Measurements from ENCODE around the gene RNF26. TPM values are rescaled to one million over a fixed set of nuclear protein-coding genes. Genes with fewer than 3 reads are reported as not detected.
A peak's percentile ranks its signal among the peaks of the same experiment; 100 is the strongest.

Gene RNF26
- total RNA-seq, 1 experiment from 2014 or later: 64.3 TPM

DNA sequence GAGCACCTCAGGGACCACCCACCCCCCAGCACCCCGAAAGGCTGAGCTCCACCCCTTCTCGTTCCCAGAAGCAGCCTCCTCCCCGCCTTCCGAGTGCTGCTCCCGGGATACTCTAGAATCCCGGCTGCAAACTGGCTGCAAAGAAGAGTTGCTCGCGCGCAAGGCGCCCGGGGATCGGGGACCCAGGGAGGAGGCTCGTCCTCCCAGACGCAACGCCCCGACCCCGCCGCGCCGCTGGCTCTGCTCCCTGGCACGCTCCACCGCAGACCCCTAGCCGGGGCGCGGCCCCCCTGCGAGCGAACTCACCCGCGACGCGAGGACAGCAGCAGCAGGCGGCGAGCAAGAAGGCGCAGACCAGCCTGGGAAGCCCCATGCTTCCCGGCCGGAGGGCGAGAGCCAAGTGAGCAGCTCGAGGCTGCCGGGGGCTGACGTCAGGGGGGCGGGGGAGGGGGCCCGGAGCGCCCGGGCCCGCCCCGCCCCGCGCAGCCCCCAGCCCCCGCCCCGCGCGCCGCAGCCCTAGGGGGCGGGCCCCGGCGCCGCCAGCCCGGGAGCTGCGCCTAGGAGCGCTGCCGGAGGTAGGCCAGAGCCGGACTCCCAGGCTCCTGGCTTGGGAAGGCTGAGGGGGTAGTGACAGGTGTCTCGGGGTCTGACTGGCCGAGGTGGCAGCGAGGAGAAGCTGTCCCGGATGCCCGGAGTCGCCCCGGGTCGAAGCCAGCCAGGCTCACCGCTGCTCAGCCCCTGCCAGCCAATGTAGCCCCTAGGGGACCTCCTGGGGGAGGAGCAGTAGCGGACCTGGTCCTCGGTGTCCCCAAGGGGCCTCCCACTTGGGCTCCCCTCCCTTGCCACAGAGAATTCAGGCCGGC is 17.4 kb upstream of the RNF26 start, which contains the start of gene MCAM:
Gene MCAM (minus strand): TSS at position 402 of the 863 bp plus-strand sequence. CDS start 29 bp downstream, at position 373.
- CTCF ChIA-PET: interaction anchor here (0.6 to 0.9 kb wide), 2 partner anchors 215 to 256 kb away, joined by 4 to 5 read pairs; partner anchors contain the start of gene DPAGT1
- Histone ChIP-seq H3K27me3 (ENCODE audit: insufficient read depth, low read depth) (peaks cover 20% of the 10 kb centered on the region), H3K79me2 (ENCODE audit: low read depth) (no peaks in the 10 kb centered on the region), H3K36me3 (ENCODE audit: low read depth) (no peaks in the 10 kb centered on the region), H3K4me3 (peak within 1 kb of the TSS; percentile 67), H3K4me1 (replicated peaks; ENCODE audit: insufficient read depth) (peaks cover 39% of the 10 kb centered on the region), H4K20me1 (ENCODE audit: insufficient read depth) (no peaks in the 10 kb centered on the region), H2AFZ (peak within 1 kb of the TSS; percentile 78), H3K9me3 (ENCODE audit: insufficient read depth, low read depth) (no peaks in the 10 kb centered on the region), H3K27ac (no peak within 1 kb of the TSS), H3F3A (ENCODE audit: insufficient read depth, low read depth) (peaks cover 15% of the 10 kb centered on the region; the same call in 1 of the 2 replicates), H3K4me2 (peak within 1 kb of the TSS; percentile 96), H3K9me2 (ENCODE audit: insufficient read depth) (no peaks in the 10 kb centered on the region)
- TF ChIP-seq, protein P1, sequence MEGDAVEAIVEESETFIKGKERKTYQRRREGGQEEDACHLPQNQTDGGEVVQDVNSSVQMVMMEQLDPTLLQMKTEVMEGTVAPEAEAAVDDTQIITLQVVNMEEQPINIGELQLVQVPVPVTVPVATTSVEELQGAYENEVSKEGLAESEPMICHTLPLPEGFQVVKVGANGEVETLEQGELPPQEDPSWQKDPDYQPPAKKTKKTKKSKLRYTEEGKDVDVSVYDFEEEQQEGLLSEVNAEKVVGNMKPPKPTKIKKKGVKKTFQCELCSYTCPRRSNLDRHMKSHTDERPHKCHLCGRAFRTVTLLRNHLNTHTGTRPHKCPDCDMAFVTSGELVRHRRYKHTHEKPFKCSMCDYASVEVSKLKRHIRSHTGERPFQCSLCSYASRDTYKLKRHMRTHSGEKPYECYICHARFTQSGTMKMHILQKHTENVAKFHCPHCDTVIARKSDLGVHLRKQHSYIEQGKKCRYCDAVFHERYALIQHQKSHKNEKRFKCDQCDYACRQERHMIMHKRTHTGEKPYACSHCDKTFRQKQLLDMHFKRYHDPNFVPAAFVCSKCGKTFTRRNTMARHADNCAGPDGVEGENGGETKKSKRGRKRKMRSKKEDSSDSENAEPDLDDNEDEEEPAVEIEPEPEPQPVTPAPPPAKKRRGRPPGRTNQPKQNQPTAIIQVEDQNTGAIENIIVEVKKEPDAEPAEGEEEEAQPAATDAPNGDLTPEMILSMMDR (conservative IDR thresholded peaks at IDR 0.05): no peak
- no peak; the same call in 1 of the 2 replicates for TF ChIP-seq EZH2 (IDR thresholded peaks at IDR 0.05; ENCODE audit: low read depth)
- no TSS peak for BruUV-seq (replicated peaks)
- POLR2A ChIA-PET (ENCODE audit: unreplicated experiment): interaction anchor here (0.6 kb wide), 4 partner anchors 333 to 805 kb away, joined by 5 to 31 read pairs (median 10); no protein-coding TSS in a partner anchor
- DNase-seq: peak in 1 of 2 experiments; percentile 51
- intact Hi-C loops (cut with micrococcal nuclease; ENCODE audit: unreplicated experiment): loop anchor here (5.0 kb wide), 3 partner anchors 110 to 405 kb away; partner anchors contain the start of genes CBL and DPAGT1

DNA sequence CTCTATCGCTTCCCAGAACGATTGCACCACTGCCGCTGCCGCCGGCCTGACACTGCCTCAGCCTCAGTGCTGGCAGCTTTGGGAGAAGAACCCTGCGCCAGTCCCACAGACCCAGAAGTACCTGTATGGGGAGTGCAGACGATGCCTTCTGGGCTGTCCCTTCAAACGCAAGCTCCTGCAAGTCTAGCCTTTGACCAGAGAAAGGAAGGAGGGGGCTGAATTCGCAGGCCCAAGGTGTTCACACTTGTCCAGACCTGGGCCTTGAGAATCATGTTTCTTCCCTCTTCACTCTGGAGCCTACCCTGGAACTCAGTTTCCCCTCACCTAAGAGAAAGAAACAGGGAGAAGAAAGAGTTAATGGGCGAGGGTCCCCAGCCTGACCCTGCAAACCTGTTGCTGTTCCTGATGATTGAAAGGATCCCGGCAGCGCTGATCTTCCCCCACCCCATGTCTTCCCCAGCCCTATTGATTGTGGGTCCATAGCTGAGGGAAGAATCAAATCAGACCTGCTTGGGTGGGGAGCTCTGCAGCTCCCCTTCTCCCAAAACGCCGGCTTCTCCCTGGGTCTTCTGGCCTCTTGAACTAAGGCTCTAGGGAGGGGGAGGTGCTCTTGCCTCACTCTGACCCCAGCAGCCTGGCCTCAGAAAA is 16.6 kb upstream of the RNF26 start:
- peaks cover 23% of the 10 kb centered on the region; the same call in 1 of the 2 replicates for H3F3A ChIP-seq (ENCODE audit: insufficient read depth, low read depth)
- no peak overlapping the region for H2AFZ ChIP-seq
- H3K9me3 ChIP-seq (ENCODE audit: insufficient read depth, low read depth): no peaks in the 10 kb centered on the region
- H3K79me2 ChIP-seq (ENCODE audit: low read depth): no peaks in the 10 kb centered on the region
- H3K27ac ChIP-seq: no peak overlapping the region
- no peak overlapping the region for H3K4me3 ChIP-seq
- TF ChIP-seq, protein P1 (conservative IDR thresholded peaks at IDR 0.05): no peak
- no peak for TF ChIP-seq EZH2 (IDR thresholded peaks at IDR 0.05; ENCODE audit: low read depth)
- ChIA-PET CTCF (interaction anchor here (0.6 to 0.9 kb wide), 3 partner anchors 149 to 256 kb away, joined by 3 to 5 read pairs (median 4); partner anchors contain the start of gene DPAGT1), POLR2A (ENCODE audit: unreplicated experiment) (interaction anchor here (0.6 kb wide), 3 partner anchors 334 to 804 kb away, joined by 6 to 31 read pairs (median 14); no protein-coding TSS in a partner anchor)
- H3K4me1 ChIP-seq (replicated peaks; ENCODE audit: insufficient read depth): peaks cover 44% of the 10 kb centered on the region
- H3K27me3 ChIP-seq (ENCODE audit: insufficient read depth, low read depth): peaks cover 20% of the 10 kb centered on the region
- peak overlapping the region; percentile 56 for H3K4me2 ChIP-seq
- no peaks in the 10 kb centered on the region for H4K20me1 ChIP-seq (ENCODE audit: insufficient read depth)
- no peaks in the 10 kb centered on the region for H3K9me2 ChIP-seq (ENCODE audit: insufficient read depth)
- TSS peak; percentile 21 for BruUV-seq (replicated peaks)
- no peaks in the 10 kb centered on the region for H3K36me3 ChIP-seq (ENCODE audit: low read depth)
- no peak for DNase-seq
- intact Hi-C loops (cut with micrococcal nuclease; ENCODE audit: unreplicated experiment): loop anchor here (5.0 kb wide), 3 partner anchors 110 to 405 kb away; partner anchors contain the start of genes CBL and DPAGT1

Measured in PC-9 (cell line).